Fibroblast of skin of abdomen (primary cell): ENCODE results near the gene LGALS7. TPM values are rescaled to one million over a fixed set of nuclear protein-coding genes. Genes with fewer than 3 reads are reported as not detected.
"Not testable (repeated sequence)": the region's sequence is repeated elsewhere in the genome, so short reads cannot be mapped to it uniquely, and the experiment has no call there.

Experiments used
- DNase-seq: peaks from one replicate; pipeline ENCODE4 v3.0.0-alpha.2; 2013
- polyA plus RNA-seq, 2 experiments: library from polyadenylated mRNA; unstranded; fragments of 120-200 nt; gene quantifications; one replicate each; pipeline ENCODE4 v1.2.1, GENCODE V29; 2013; ENCODE audit not compliant: insufficient read length in 2 of 2

The LGALS7 gene
- not detected for polyA plus RNA-seq (2013, experiment 1 of 2; ENCODE audit: insufficient read length)
- polyA plus RNA-seq (2013, experiment 2 of 2; ENCODE audit: insufficient read length) = not detected

- no peak for DNase-seq
These were observed at the start of gene LGALS7 for GRCh38 chr19:38773469-38774177. Gene LGALS7 (minus strand): TSS chr19:38773517. CDS start chr19:38773492, 25 bp downstream.

- DNase-seq = not testable (repeated sequence)
These were observed 48.0 kb upstream of the LGALS7 start for GRCh38 chr19:38821230-38821825.

- DNase-seq = no peak
These were observed 46.1 kb upstream of the LGALS7 start for GRCh38 chr19:38819231-38819920.

- no peak for DNase-seq
These were observed 43.8 kb upstream of the LGALS7 start for GRCh38 chr19:38817081-38817480.

GRCh38 chr19:38816131-38816750 lies 42.9 kb upstream of the LGALS7 start:
- no peak for DNase-seq

- DNase-seq = no peak
These were observed 42.0 kb upstream of the LGALS7 start for GRCh38 chr19:38815059-38816001.

- not testable (repeated sequence) for DNase-seq
These were observed 40.6 kb upstream of the LGALS7 start for GRCh38 chr19:38813932-38814331.

- DNase-seq = no peak
These were observed 40.0 kb upstream of the LGALS7 start for GRCh38 chr19:38813323-38813722.

- DNase-seq = no peak
These were observed 39.6 kb upstream of the LGALS7 start, which contains the start of gene LGALS4 for GRCh38 chr19:38812841-38813320. Gene LGALS4 (minus strand): TSS chr19:38812945. CDS start chr19:38812886, 59 bp downstream.

- no peak for DNase-seq
These were observed 38.9 kb upstream of the LGALS7 start for GRCh38 chr19:38812009-38812840.

GRCh38 chr19:38809592-38810252 lies 36.4 kb upstream of the LGALS7 start:
- no peak for DNase-seq

- no peak for DNase-seq
These were observed 35.4 kb upstream of the LGALS7 start for GRCh38 chr19:38808741-38809140.

GRCh38 chr19:38807374-38808098 lies 34.2 kb upstream of the LGALS7 start:
- not testable (repeated sequence) for DNase-seq

GRCh38 chr19:38806371-38806770 lies 33.1 kb upstream of the LGALS7 start:
- no peak for DNase-seq

GRCh38 chr19:38805180-38805579 lies 31.9 kb upstream of the LGALS7 start:
- no peak for DNase-seq

GRCh38 chr19:38803543-38803942 lies 30.2 kb upstream of the LGALS7 start:
- DNase-seq = no peak

- no peak for DNase-seq
These were observed 28.2 kb upstream of the LGALS7 start for GRCh38 chr19:38801359-38802095.

- DNase-seq = no peak
These were observed 27.4 kb upstream of the LGALS7 start for GRCh38 chr19:38800577-38801347.
